ENCODE results near the gene CAMK1D. TPM values are rescaled to one million over a fixed set of nuclear protein-coding genes. Genes with fewer than 3 reads are reported as not detected.

The CAMK1D gene
- total RNA-seq, 1 experiment from 2014 or later: 10.2 TPM

DNA sequence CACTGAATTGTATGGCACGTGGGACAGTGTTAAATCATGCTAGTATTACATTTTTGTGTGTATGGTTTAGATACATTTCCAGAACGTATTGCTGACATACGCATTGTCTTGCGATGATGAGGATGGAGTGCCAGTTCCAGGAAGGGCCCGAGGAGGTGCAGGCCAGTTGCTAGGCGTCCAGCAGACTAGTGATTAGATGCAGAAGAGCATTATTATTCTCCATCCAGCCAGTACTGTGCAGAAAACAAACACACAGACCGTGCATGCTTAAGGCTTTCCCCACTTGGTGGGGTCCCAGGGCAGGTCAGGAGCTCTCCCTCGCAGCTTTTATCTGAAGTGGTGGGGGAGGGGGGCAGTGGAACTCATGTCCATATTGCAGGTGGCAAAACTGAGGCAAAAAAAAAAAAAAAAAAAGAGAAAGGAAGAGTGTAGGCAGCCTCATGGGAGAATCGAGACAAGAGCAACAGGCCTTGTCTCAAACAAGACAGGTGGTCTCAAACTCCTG is 189.2 kb downstream of the CAMK1D start:
- ChIA-PET CTCF (interaction anchor here (0.6 to 0.7 kb wide), 2 partner anchors 150 to 233 kb away, joined by 5 read pairs; no protein-coding TSS in a partner anchor), POLR2A (interaction anchor here (0.7 kb wide), 1 partner anchor 12 kb away, joined by 3 read pairs; no protein-coding TSS in a partner anchor)
- no peak for ATAC-seq
- no peak for DNase-seq (ENCODE audit: low spot score)
- Mint-ChIP-seq H3K36me3 (no peaks in the 10 kb centered on the region), H3K27ac (peak overlapping the region; percentile 21; the same call in 1 of the 2 replicates), H3K27me3 (ENCODE audit: low read depth) (no peaks in the 10 kb centered on the region), H3K4me1 (peaks cover 6% of the 10 kb centered on the region), H3K4me3 (no peak overlapping the region), H3K9me3 (peaks cover 6% of the 10 kb centered on the region; the same call in 1 of the 2 replicates)
- TF ChIP-seq RELA (CRISPR knock-in tag; IDR thresholded peaks at IDR 0.05; ENCODE audit: borderline replicate concordance) (no peak), ELF4 (CRISPR knock-in tag; IDR thresholded peaks at IDR 0.05; ENCODE audit: low read depth) (no peak)

DNA sequence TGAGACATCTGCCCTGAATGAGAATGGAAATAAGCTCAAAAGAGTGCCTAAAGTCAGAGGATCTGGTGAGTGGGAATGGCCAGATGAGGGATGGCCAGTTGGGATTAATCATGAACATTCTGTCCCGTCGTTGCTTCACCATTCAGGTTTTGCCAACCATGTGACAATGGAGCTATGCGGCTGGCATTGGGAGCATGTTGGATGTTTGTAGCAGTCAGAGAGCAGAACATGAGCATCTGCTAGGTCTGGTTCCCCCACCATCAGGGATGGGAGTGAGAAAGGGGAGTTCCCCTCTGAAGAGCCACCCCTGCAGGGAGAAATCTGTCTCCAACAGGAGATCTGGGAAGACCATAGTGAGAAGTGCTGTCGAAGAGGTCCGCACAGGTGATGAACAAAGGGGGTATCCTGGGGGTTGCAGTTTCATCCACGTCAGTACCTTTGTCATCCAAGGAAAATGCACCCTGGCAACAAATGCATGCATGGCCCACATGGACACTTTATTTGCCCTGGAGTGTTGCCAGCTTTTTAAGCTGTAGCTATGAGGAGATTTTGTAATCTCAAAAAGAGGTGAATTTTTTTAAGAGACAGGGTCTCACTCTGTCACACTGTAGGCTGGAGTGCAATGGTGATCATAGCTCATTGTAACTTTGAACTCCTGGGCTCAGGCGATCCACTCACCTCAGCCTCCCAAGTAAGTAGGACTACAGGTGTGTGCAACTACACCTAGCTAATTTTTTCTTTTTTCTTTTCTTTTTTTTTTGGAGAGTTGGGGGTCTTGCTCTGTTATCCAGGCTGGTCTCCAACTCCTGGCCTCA is 190.2 kb downstream of the CAMK1D start:
- Mint-ChIP-seq H3K36me3 (no peaks in the 10 kb centered on the region), H3K9me3 (peaks cover 2% of the 10 kb centered on the region), H3K27me3 (ENCODE audit: low read depth) (no peaks in the 10 kb centered on the region), H3K4me3 (no peak overlapping the region), H3K4me1 (peaks cover 10% of the 10 kb centered on the region), H3K27ac (no peak overlapping the region)
- ChIA-PET POLR2A (interaction anchor here (0.7 kb wide), 1 partner anchor 11 kb away, joined by 3 read pairs; no protein-coding TSS in a partner anchor), CTCF (interaction anchor here (0.9 kb wide), 1 partner anchor 243 kb away, joined by 4 read pairs; no protein-coding TSS in a partner anchor)
- TF ChIP-seq ZNF121 (CRISPR knock-in tag; IDR thresholded peaks at IDR 0.05) (no peak), SMAD4 (CRISPR knock-in tag; IDR thresholded peaks at IDR 0.05) (no peak), ZNF425 (CRISPR knock-in tag; conservative IDR thresholded peaks at IDR 0.05) (no peak), HMGXB4 (CRISPR knock-in tag; IDR thresholded peaks at IDR 0.05) (no peak), STAT6 (CRISPR knock-in tag; conservative IDR thresholded peaks at IDR 0.05; ENCODE audit: low read depth) (no peak), PRRX2 (CRISPR knock-in tag; IDR thresholded peaks at IDR 0.05) (no peak), CBFB (CRISPR knock-in tag; IDR thresholded peaks at IDR 0.05; ENCODE audit: low read depth) (no peak), ZNF671 (CRISPR knock-in tag; IDR thresholded peaks at IDR 0.05) (no peak)
- TF ChIP-seq, protein P1, sequence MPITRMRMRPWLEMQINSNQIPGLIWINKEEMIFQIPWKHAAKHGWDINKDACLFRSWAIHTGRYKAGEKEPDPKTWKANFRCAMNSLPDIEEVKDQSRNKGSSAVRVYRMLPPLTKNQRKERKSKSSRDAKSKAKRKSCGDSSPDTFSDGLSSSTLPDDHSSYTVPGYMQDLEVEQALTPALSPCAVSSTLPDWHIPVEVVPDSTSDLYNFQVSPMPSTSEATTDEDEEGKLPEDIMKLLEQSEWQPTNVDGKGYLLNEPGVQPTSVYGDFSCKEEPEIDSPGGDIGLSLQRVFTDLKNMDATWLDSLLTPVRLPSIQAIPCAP (CRISPR knock-in tag; IDR thresholded peaks at IDR 0.05): no peak
- ATAC-seq: no peak
- no peak for DNase-seq (ENCODE audit: low spot score)

GRCh38 chr10:12540341-12540781 is 191.0 kb downstream of the CAMK1D start:
- Mint-ChIP-seq H3K4me3 (no peak overlapping the region), H3K27me3 (ENCODE audit: low read depth) (no peaks in the 10 kb centered on the region), H3K36me3 (no peaks in the 10 kb centered on the region), H3K9me3 (peaks cover 8% of the 10 kb centered on the region), H3K27ac (no peak overlapping the region), H3K4me1 (peaks cover 10% of the 10 kb centered on the region)
- ChIA-PET POLR2A (no interaction called here), CTCF (no interaction called here)
- ATAC-seq (no peak), DNase-seq (ENCODE audit: low spot score) (no peak)
- TF ChIP-seq FOXK1 (CRISPR knock-in tag; IDR thresholded peaks at IDR 0.05) (no peak), ZNF423 (CRISPR knock-in tag; IDR thresholded peaks at IDR 0.05) (no peak), OVOL2 (CRISPR knock-in tag; IDR thresholded peaks at IDR 0.05; ENCODE audit: borderline replicate concordance) (no peak), EMX1 (CRISPR knock-in tag; IDR thresholded peaks at IDR 0.05) (no peak), CREB1 (CRISPR knock-in tag; IDR thresholded peaks at IDR 0.05) (no peak), NR2C2 (CRISPR knock-in tag; IDR thresholded peaks at IDR 0.05) (no peak)
- TF ChIP-seq, protein P2, sequence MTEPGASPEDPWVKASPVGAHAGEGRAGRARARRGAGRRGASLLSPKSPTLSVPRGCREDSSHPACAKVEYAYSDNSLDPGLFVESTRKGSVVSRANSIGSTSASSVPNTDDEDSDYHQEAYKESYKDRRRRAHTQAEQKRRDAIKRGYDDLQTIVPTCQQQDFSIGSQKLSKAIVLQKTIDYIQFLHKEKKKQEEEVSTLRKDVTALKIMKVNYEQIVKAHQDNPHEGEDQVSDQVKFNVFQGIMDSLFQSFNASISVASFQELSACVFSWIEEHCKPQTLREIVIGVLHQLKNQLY (CRISPR knock-in tag; IDR thresholded peaks at IDR 0.05): no peak

All from WTC11 (cell line).